BLaER1 (cell line): ENCODE results near the gene FAM43A.

Experiments
- H3K27ac ChIP-seq: shearing (Covaris generic); formaldehyde crosslinking; 2 replicates; pipeline ENCODE4 v1.8.1; 2022
- H3K27me3 ChIP-seq: shearing (Covaris generic); formaldehyde crosslinking; 2 replicates; pipeline ENCODE4 v1.8.1; 2022
- H3K36me3 ChIP-seq: shearing (Covaris generic); formaldehyde crosslinking; 2 replicates; pipeline ENCODE4 v1.8.1; 2022
- H3K4me1 ChIP-seq: shearing (Covaris generic); formaldehyde crosslinking; 2 replicates; pipeline ENCODE4 v1.8.1; 2022
- H3K4me2 ChIP-seq: shearing (Covaris generic); formaldehyde crosslinking; 2 replicates; pipeline ENCODE4 v1.8.1; 2022
- H3K4me3 ChIP-seq: shearing (Covaris generic); formaldehyde crosslinking; 2 replicates; pipeline ENCODE4 v1.8.1; 2022
- H3K9ac ChIP-seq: shearing (Covaris generic); formaldehyde crosslinking; 2 replicates; pipeline ENCODE4 v1.8.1; 2022
- H3K9me3 ChIP-seq: shearing (Covaris generic); formaldehyde crosslinking; 2 replicates; pipeline ENCODE4 v1.8.1; 2022
- H4K20me1 ChIP-seq: shearing (Covaris generic); formaldehyde crosslinking; 2 replicates; pipeline ENCODE4 v1.8.1; 2022
- Cebpa-rat ChIP-seq: shearing (Covaris generic); IDR thresholded peaks from 2 replicates; pipeline ENCODE4 v1.8.1; 2022

FAM43A gene

DNA sequence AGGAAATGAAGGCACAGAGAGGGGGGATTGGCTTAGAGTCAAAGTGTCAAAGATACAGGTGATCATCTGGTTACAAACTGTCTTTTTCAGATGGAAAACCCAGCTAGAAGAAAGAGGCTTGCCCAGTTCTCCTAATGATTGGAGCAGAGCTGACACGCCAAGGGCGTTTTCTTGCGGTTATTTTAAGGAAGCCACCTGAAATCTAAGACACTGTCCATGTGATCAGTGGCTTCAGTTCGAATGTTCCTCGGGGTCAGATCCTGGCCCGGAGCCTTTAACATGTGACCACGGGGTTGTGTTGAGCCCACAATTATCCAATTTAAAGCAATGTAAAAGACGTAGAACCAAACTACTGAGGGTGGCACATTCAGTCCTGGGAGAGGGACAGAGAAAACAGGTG, 19.5 kb downstream of the FAM43A start:
- no peak for TF ChIP-seq Cebpa-rat
- H3K4me3 ChIP-seq: no peak overlapping the region
- H3K4me2 ChIP-seq: no peak overlapping the region
- no peaks in the 10 kb centered on the region for H3K36me3 ChIP-seq
- no peaks in the 10 kb centered on the region for H4K20me1 ChIP-seq
- no peak overlapping the region for H3K27ac ChIP-seq
- no peak overlapping the region for H3K9ac ChIP-seq
- no peaks in the 10 kb centered on the region for H3K27me3 ChIP-seq
- H3K9me3 ChIP-seq: no peaks in the 10 kb centered on the region
- H3K4me1 ChIP-seq: no peaks in the 10 kb centered on the region

DNA sequence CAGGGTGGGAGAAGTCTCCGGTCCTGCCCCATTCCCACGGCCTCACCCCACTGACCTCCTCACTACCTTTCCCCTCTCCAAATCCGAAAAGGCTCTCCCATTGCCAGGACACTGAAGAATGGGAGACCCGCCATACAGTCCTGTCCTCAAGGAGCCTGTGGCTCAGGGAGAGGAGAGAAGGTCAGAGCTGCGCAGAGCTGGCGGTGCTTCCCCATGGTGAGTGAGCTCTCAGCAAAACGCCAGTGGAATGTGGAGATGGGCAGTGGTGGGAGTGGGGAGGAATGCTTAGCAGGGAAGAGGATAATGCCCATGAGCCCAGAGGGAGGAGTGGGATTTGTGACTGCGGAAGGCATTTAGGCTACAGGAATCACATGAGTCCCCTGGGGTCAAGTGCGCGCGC, 20.1 kb downstream of the FAM43A start:
- H4K20me1 ChIP-seq: no peaks in the 10 kb centered on the region
- no peaks in the 10 kb centered on the region for H3K9me3 ChIP-seq
- no peaks in the 10 kb centered on the region for H3K36me3 ChIP-seq
- no peak for TF ChIP-seq Cebpa-rat
- no peaks in the 10 kb centered on the region for H3K27me3 ChIP-seq
- H3K4me2 ChIP-seq: no peak overlapping the region
- H3K4me3 ChIP-seq: no peak overlapping the region
- no peak overlapping the region for H3K27ac ChIP-seq
- no peak overlapping the region for H3K9ac ChIP-seq
- no peaks in the 10 kb centered on the region for H3K4me1 ChIP-seq

DNA sequence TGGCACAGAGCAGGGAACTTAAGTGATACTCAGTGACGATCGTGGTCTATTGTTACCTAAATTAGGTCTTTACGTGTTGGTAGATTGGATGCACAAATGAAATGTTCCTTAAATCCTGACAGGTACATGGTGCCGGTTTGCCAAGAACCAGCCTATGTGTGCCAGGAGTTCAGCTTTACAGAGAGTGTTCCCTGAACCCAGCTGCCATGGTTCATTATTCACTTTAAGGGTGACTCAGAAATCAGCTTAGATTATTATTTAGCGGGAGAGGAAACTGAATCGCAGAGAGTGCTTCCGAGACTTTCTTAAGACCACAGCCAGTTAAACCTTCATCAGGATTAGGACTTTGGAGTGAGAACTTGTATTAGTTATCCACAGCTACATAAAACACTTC, 21.5 kb downstream of the FAM43A start:
- Histone ChIP-seq H3K9me3 (no peaks in the 10 kb centered on the region), H3K36me3 (no peaks in the 10 kb centered on the region), H3K27me3 (no peaks in the 10 kb centered on the region), H4K20me1 (no peaks in the 10 kb centered on the region), H3K9ac (no peak overlapping the region), H3K27ac (no peak overlapping the region), H3K4me1 (peaks cover 7% of the 10 kb centered on the region), H3K4me3 (no peak overlapping the region), H3K4me2 (no peak overlapping the region)
- no peak for TF ChIP-seq Cebpa-rat

DNA sequence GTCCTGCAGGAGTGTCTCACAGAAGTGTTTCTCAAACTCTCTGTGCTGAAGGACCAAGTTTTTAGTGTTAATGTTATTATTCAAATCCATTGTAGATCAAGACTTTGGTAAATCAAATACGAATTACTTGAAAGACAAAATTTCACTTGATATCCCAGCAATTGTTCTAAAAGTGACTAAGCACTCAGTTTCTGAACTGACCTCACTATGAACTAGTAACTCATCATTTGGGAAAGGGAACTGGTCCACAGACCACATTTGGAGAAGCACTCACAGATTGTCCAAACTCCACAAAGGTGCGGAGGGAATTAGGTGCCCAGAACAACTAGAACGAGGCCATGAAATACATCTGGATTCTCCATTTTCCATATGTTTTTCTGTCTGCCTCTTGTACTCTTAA, 25.6 kb downstream of the FAM43A start:
- Histone ChIP-seq H3K27ac (no peak overlapping the region), H3K4me2 (peak overlapping the region; percentile 21; the same call in 1 of the 2 replicates), H3K9ac (no peak overlapping the region)

DNA sequence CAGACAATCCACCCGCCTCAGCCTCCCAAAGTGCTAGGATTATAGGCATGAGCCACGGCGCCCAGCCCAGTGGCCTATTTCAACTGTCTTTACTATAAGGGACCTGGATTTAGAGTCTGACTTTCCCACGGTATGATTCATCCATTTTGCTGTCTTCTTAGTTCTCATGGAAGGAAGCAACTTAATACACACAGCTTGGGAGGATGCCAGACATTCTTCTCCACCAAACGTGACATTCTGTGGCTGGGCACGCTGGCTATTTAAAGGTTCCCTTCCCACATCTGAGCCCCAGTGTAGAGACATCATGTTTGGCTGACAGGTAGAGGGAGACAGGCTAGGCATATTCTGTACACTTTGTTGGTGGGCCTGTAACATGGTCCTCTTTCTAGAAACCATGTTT, 26.2 kb downstream of the FAM43A start:
- H3K36me3 ChIP-seq: no peaks in the 10 kb centered on the region
- H3K9ac ChIP-seq: no peak overlapping the region
- no peak overlapping the region for H3K4me3 ChIP-seq
- H3K4me2 ChIP-seq: peak overlapping the region; percentile 21
- H3K27ac ChIP-seq: no peak overlapping the region
- no peak for TF ChIP-seq Cebpa-rat
- no peaks in the 10 kb centered on the region for H3K9me3 ChIP-seq
- H3K27me3 ChIP-seq: no peaks in the 10 kb centered on the region
- no peaks in the 10 kb centered on the region for H4K20me1 ChIP-seq
- peaks cover 26% of the 10 kb centered on the region for H3K4me1 ChIP-seq

More for the DNA sequence above, 25.6 kb downstream of the FAM43A start:
- H3K27me3 ChIP-seq: no peaks in the 10 kb centered on the region
- no peak overlapping the region for H3K4me3 ChIP-seq
- H3K4me1 ChIP-seq: peaks cover 26% of the 10 kb centered on the region
- no peaks in the 10 kb centered on the region for H4K20me1 ChIP-seq
- no peak for TF ChIP-seq Cebpa-rat
- no peaks in the 10 kb centered on the region for H3K36me3 ChIP-seq
- no peaks in the 10 kb centered on the region for H3K9me3 ChIP-seq

DNA sequence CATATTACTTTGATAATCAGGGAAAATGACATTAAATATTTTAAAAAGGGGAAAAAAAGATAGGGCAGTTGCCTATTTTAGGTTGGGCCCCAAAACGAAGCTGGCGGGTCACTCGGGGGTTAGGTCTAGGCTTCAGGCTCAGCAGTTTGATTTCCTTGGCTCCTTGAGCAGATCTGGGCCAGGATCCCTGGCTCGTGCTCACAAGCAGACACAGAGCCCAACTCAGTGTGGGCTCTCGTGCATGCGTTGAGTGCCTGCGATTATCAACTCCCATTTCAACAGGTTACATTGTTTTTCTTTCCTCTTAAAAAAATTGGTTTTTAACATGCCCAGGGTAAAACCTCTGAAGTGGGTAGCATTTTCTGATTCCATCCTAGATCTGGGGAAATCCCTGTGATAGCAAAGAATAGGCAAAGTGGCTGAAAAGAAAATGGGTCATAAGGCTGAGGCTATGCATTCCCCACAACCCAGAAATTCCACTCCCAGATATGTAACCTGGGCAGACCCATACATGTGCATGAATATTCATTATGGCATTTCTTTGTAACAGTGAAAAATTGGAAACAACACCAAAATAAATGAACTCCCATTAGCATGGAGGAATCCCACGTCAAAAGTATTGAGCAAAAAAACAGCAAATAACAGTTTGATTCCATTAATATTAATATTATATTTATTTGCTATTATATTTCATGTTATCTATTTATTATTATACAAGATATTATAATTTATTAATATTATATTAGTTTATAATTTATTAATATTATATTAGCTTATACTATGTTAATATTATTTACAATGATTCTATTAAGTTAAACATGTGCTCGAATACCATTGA, 27.8 kb downstream of the FAM43A start:
- Histone ChIP-seq H3K4me2 (no peak overlapping the region), H3K9me3 (no peaks in the 10 kb centered on the region), H3K36me3 (no peaks in the 10 kb centered on the region), H3K4me3 (no peak overlapping the region), H3K27ac (no peak overlapping the region), H3K27me3 (no peaks in the 10 kb centered on the region), H4K20me1 (no peaks in the 10 kb centered on the region), H3K4me1 (peaks cover 26% of the 10 kb centered on the region), H3K9ac (no peak overlapping the region)
- no peak for TF ChIP-seq Cebpa-rat

DNA sequence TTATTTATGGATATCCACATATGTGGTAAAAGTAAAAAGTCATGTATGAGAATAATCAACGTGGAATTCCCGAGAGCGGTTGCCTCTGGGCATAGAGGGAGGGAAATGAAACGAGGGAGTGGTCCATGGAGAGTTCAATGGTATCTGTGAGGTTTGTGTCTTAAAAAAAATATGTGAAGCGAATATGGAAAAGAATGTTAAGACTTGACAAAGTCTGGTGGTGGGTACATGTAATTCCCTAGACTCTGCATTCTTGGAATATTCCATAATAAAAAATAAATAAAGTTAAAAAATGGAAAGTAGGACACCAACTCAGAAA, 28.4 kb downstream of the FAM43A start:
- Histone ChIP-seq H3K9ac (no peak overlapping the region), H3K27ac (no peak overlapping the region), H3K4me2 (no peak overlapping the region), H3K4me3 (no peak overlapping the region), H3K4me1 (peaks cover 26% of the 10 kb centered on the region), H4K20me1 (no peaks in the 10 kb centered on the region), H3K36me3 (no peaks in the 10 kb centered on the region), H3K9me3 (no peaks in the 10 kb centered on the region), H3K27me3 (no peaks in the 10 kb centered on the region)
- TF ChIP-seq Cebpa-rat: no peak

DNA sequence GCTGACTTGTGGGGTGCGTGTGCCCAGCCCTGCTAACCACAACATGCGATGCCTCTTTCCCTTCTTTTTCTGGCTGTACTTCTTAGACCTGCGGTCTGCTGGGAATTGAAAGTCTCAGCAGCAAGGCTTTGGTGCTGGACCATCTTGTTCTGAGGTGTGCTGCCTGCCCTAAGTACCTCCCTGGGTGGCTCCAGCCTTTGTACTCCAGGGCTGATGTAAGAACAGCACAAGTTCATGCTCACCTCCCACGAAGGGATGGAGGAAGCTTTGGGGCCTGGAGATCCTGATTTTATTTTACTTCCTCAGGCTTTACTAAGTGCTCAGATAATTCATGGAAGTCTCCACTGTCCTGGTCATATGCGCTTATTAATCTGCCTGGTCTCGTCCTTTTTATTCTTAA, 28.9 kb downstream of the FAM43A start:
- H3K4me3 ChIP-seq: no peak overlapping the region
- no peak overlapping the region for H3K4me2 ChIP-seq
- TF ChIP-seq Cebpa-rat: no peak
- H3K36me3 ChIP-seq: no peaks in the 10 kb centered on the region
- peaks cover 26% of the 10 kb centered on the region for H3K4me1 ChIP-seq
- no peaks in the 10 kb centered on the region for H3K27me3 ChIP-seq
- H4K20me1 ChIP-seq: no peaks in the 10 kb centered on the region
- H3K9ac ChIP-seq: no peak overlapping the region
- no peaks in the 10 kb centered on the region for H3K9me3 ChIP-seq
- H3K27ac ChIP-seq: no peak overlapping the region

DNA sequence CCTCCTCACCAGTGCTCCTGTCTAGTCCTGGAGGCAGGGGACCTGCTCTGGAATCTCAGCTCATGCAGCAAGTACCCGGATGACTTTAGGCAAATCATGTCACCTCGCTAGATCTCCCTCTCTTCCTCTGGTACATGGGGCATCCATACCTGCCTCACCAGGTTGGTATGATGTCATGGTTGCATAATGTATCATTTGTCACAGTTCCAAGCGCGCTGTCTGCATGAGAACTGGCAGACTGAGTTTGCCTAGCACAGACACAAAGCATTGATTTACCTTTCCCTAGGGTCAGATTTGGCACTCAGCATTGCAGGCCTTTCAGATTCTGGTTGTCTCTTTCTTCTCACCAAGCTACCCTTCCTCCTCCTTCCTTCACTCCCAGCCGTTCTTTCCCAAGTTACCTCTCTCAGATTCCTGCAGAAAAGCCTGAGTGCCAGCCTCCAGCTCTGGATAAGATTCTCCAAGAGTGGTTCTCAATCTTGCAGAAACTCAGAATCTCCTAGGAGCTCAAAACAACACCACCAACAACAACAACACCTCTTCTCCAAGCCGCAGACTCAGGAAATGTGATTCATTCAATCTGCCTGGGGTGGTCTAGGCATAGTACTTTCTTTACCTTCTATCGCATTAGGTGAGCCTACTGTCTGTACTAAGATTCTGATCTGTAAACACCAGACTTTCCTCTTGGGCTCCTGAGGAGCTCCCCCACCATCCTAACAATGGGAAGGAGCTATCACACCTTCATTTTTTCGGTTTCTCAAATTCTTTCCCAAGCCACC, 29.5 kb downstream of the FAM43A start:
- H4K20me1 ChIP-seq: no peaks in the 10 kb centered on the region
- H3K4me2 ChIP-seq: no peak overlapping the region
- H3K9ac ChIP-seq: no peak overlapping the region
- peaks cover 26% of the 10 kb centered on the region for H3K4me1 ChIP-seq
- no peaks in the 10 kb centered on the region for H3K36me3 ChIP-seq
- TF ChIP-seq Cebpa-rat: no peak
- no peaks in the 10 kb centered on the region for H3K27me3 ChIP-seq
- no peaks in the 10 kb centered on the region for H3K9me3 ChIP-seq
- no peak overlapping the region for H3K4me3 ChIP-seq
- no peak overlapping the region for H3K27ac ChIP-seq

DNA sequence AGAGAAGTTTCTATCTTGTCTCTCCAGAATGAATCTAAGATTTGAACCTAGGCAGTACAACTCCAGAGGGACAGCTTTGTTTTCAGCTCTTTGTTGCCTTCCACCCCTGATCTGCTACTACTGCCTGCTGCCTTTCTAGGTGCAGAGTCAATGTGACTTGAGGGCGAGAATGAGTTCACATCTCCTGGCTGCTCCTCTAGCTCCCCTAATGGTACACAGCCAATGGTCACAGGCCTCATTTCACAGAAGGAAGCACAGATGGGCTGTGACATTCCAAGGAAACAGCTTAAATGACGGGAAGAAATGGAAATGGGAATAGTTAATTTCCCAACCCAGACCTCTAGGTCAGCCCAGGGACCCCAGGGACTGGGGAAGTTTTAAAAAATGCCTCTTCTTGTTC, 32.4 kb downstream of the FAM43A start:
- Histone ChIP-seq H3K36me3 (no peaks in the 10 kb centered on the region), H3K9me3 (no peaks in the 10 kb centered on the region), H4K20me1 (no peaks in the 10 kb centered on the region), H3K4me2 (no peak overlapping the region), H3K9ac (no peak overlapping the region), H3K27me3 (no peaks in the 10 kb centered on the region), H3K4me1 (peaks cover 16% of the 10 kb centered on the region), H3K27ac (no peak overlapping the region), H3K4me3 (no peak overlapping the region)
- TF ChIP-seq Cebpa-rat: no peak
